Upper lobe of left lung (tissue), 4 donors: ENCODE measurements around the gene DSCAM.

ENCODE experiments used
- CTCF ChIP-seq, 6 experiments: fragments of 450-650 bp in 4 of 6; fragments of 200-600 bp in 2 of 6; sonication (generic) in 2 of 6; IDR thresholded peaks; one replicate each; pipeline ENCODE4 v1.5.1; 2016 to 2019; ENCODE audit warnings: antibody characterized with exemption in 6 of 6
- EP300 ChIP-seq, 4 donors: sonication (generic); formaldehyde crosslinking; IDR thresholded peaks; one replicate each; pipeline ENCODE4 v1.5.1; 2017; ENCODE audit warnings: antibody characterized with exemption in 4 of 4, control low read depth in 2 of 4

DNA sequence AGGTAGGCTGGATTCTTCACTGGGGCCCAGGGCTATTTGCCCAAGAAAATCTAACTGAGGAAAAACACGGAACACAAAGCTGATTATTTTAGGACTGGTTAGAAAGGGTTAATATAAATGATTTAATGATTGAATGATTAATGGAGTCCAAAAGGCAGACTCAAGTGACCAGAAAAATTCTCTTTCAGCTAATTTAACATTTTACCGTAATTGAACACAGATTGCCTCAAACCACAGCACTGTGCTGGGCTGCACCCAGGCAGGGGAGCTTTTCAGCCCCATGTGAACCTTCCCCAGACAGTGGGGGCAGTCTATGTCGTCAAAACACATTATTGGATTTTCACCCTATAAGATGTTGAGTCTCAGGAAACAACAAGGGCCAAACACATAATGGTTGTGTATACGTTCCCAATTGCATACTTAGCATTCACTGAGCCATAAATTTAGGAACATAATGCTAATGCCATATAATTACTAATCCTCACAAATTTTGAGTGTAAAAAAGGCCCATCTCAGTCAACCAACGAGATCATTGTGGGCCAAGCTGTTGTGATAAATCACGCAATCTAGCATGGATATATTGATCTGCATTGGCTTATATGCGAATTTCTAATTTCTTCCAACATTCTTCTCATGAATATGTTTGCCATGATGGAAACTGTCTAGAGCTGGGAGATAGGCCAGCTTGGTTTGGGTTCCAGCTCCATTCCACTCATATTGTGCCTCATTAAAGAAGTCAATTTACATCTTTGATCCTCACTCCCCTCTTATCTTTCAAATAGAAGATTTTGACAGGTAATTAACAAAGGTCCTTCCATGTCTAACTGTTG is 27.7 kb downstream of the DSCAM start:
- no peak for TF ChIP-seq CTCF (IDR thresholded peaks at IDR 0.05)
- no peak for TF ChIP-seq EP300 (IDR thresholded peaks at IDR 0.05)
